Endometrial microvascular endothelial cells (primary cell): ENCODE measurements around the gene CERS6. TPM values are rescaled to one million over a fixed set of nuclear protein-coding genes. Genes with fewer than 3 reads are reported as not detected.
"Not testable (repeated sequence)": the region's sequence is repeated elsewhere in the genome, so short reads cannot be mapped to it uniquely, and the experiment has no call there.

Experiments
- in situ Hi-C: cut with HindIII; loops from 2 replicates; pipeline ENCODE4 v1.10.0; 2017; ENCODE audit warnings: low sequenced_read_pairs, low pct_unique_long_range_greater_than_20kb; ENCODE audit errors: inconsistent ontology term
- total RNA-seq: library from RNA; depleted of rRNA; stranded (reverse); fragments of >200 nt; gene quantifications from one replicate; pipeline ENCODE4 v1.2.3, GENCODE V29; 2015; ENCODE audit errors: inconsistent ontology term

CERS6 gene
- 5.9 TPM for total RNA-seq

- in situ Hi-C loops: no loop called here
Observed at GRCh38 chr2:168455645-168456520, at the start of gene CERS6. Gene CERS6 (plus strand): TSS chr2:168456272. CDS start chr2:168456449, 177 bp downstream.

- in situ Hi-C loops: not testable (repeated sequence)
Observed at GRCh38 chr2:168412301-168412700, 43.8 kb upstream of the CERS6 start.

GRCh38 chr2:168413101-168413500, 43.0 kb upstream of the CERS6 start:
- in situ Hi-C loops: not testable (repeated sequence)

- in situ Hi-C loops: no loop called here
Observed at GRCh38 chr2:168416555-168416954, 39.5 kb upstream of the CERS6 start.

- in situ Hi-C loops: no loop called here
Observed at GRCh38 chr2:168422584-168422983, 33.5 kb upstream of the CERS6 start.

GRCh38 chr2:168424112-168424951, 31.7 kb upstream of the CERS6 start:
- in situ Hi-C loops: no loop called here

- in situ Hi-C loops: no loop called here
Observed at GRCh38 chr2:168424971-168425370, 31.1 kb upstream of the CERS6 start.

- in situ Hi-C loops: no loop called here
Observed at GRCh38 chr2:168426861-168427260, 29.2 kb upstream of the CERS6 start.

- in situ Hi-C loops: no loop called here
Observed at GRCh38 chr2:168427451-168427850, 28.6 kb upstream of the CERS6 start.

- in situ Hi-C loops: no loop called here
Observed at GRCh38 chr2:168428431-168428830, 27.6 kb upstream of the CERS6 start.

- in situ Hi-C loops: no loop called here
Observed at GRCh38 chr2:168429988-168430387, 26.1 kb upstream of the CERS6 start.

GRCh38 chr2:168430431-168430830, 25.6 kb upstream of the CERS6 start:
- in situ Hi-C loops: no loop called here

GRCh38 chr2:168431301-168432024, 24.6 kb upstream of the CERS6 start:
- in situ Hi-C loops: no loop called here

- in situ Hi-C loops: no loop called here
Observed at GRCh38 chr2:168432100-168432499, 24.0 kb upstream of the CERS6 start.

GRCh38 chr2:168432565-168433186, 23.4 kb upstream of the CERS6 start:
- in situ Hi-C loops: no loop called here

GRCh38 chr2:168433527-168433926, 22.5 kb upstream of the CERS6 start:
- in situ Hi-C loops: no loop called here

- in situ Hi-C loops: no loop called here
Observed at GRCh38 chr2:168434146-168434545, 21.9 kb upstream of the CERS6 start.

GRCh38 chr2:168436840-168437239, 19.2 kb upstream of the CERS6 start:
- in situ Hi-C loops: no loop called here

GRCh38 chr2:168438553-168438952, 17.5 kb upstream of the CERS6 start:
- in situ Hi-C loops: no loop called here
